Measurements from ENCODE around the gene TCEAL6.
"Not testable (repeated sequence)": the region's sequence is repeated elsewhere in the genome, so short reads cannot be mapped to it uniquely, and the experiment has no call there.

DNA sequence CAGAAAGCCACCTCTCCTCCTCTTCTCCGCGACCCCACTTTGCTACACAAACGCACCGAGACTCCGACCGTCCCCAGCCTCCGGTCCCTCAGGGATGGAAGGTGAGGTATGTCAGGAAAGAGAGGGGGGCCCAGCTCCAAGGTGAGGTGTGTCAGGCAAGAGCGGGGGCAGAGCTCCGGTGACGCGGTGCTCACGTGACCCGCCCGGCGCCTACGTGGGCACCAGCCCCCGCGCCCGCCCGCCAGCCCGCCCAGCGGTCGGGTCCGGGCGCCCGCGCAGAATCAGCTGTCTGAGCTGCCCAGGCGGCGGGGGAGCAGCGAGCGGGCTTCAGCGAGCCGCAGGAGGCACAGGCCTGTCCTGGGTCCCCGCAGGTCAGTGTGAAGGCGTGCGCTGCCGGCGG is 16.8 kb downstream of the TCEAL6 start, which contains the start of gene TCEAL2:
- not testable (repeated sequence) for TF ChIP-seq YY1 (IDR thresholded peaks at IDR 0.05; ENCODE audit: insufficient read depth, insufficient read length); ZNF274 (IDR thresholded peaks at IDR 0.05; ENCODE audit: low read depth, low read length)
